HEK293 (cell line): ENCODE data around the gene SMIM29.

Experiments
- CTCF ChIA-PET: fragments of 350-600 bp; formaldehyde crosslinking; extraction: SDS; loops from one replicate; lab custom pipeline; 2021; ENCODE audit warnings: antibody characterized with exemption; lab: Yijun Ruan, JAX
- POLR2A ChIA-PET: fragments of 300-600 bp; formaldehyde crosslinking; extraction: SDS; loops from one replicate; lab custom pipeline; 2020; ENCODE audit warnings: antibody characterized with exemption, inconsistent platforms; lab: Yijun Ruan, JAX
- H3K27ac ChIP-seq: fragments of 200-500 bp; sonication (Bioruptor generic); 2 replicates; pipeline ENCODE4 v1.5.1; 2014; ENCODE audit warnings: low read depth, low read length, control low read depth, inconsistent platforms; ENCODE audit errors: extremely low read depth
- H3K36me3 ChIP-seq, 2 experiments: fragments of 200-500 bp in 1 of 2; sonication (Bioruptor generic) in 1 of 2; 1 replicate in 1 of 2; 2 replicates in 1 of 2; pipeline ENCODE4 v1.5.1; 2014 to 2017; ENCODE audit warnings: inconsistent platforms in 2 of 2, low read length in 2 of 2; ENCODE audit not compliant: control insufficient read depth in 2 of 2, insufficient read depth in 1 of 2
- H3K4me1 ChIP-seq: fragments of 200-500 bp; sonication (Bioruptor generic); 2 replicates; pipeline ENCODE4 v1.5.1; 2014; ENCODE audit warnings: mild to moderate bottlenecking, low read length, inconsistent platforms; ENCODE audit not compliant: control insufficient read depth, insufficient read depth
- H3K4me3 ChIP-seq: 2 replicates; pipeline ENCODE4 v1.5.1; 2011; ENCODE audit warnings: low read depth, mild to moderate bottlenecking, control low read depth, low read length, moderate library complexity
- H3K9me3 ChIP-seq: fragments of 200-500 bp; sonication (Bioruptor generic); 2 replicates; pipeline ENCODE4 v1.5.1; 2014; ENCODE audit warnings: low read depth, low read length, inconsistent platforms; ENCODE audit not compliant: control insufficient read depth, insufficient read depth
- GFI1B ChIP-seq: fragments of 450-650 bp; formaldehyde crosslinking; IDR thresholded peaks from 2 replicates; pipeline ENCODE4 v1.5.1; 2016; ENCODE audit warnings: missing biosample characterization, missing genetic modification characterization
- HOXA7 ChIP-seq: sonication (generic); formaldehyde crosslinking; IDR thresholded peaks from 2 replicates; pipeline ENCODE4 v1.8.1; 2022; ENCODE audit warnings: missing genetic modification reagents, borderline replicate concordance
- SCRT2 ChIP-seq: fragments of 450-650 bp; formaldehyde crosslinking; IDR thresholded peaks from 2 replicates; pipeline ENCODE4 v1.5.1; 2016; ENCODE audit warnings: missing biosample characterization, missing genetic modification characterization
- SP3 ChIP-seq: fragments of 450-650 bp; formaldehyde crosslinking; IDR thresholded peaks from 2 replicates; pipeline ENCODE4 v1.5.1; 2016; ENCODE audit warnings: missing biosample characterization, missing genetic modification characterization
- ZBTB21 ChIP-seq: fragments of 450-650 bp; formaldehyde crosslinking; IDR thresholded peaks from 2 replicates; pipeline ENCODE4 v1.5.1; 2017; ENCODE audit warnings: missing biosample characterization, missing genetic modification characterization
- ZBTB48 ChIP-seq: fragments of 450-650 bp; formaldehyde crosslinking; IDR thresholded peaks from 2 replicates; pipeline ENCODE4 v1.5.1; 2016; ENCODE audit warnings: missing biosample characterization, missing genetic modification characterization
- ZNF16 ChIP-seq: fragments of 450-650 bp; formaldehyde crosslinking; IDR thresholded peaks from 2 replicates; pipeline ENCODE4 v1.5.1; 2016; ENCODE audit warnings: low read depth, missing biosample characterization, missing genetic modification characterization
- ZNF169 ChIP-seq: fragments of 450-650 bp; formaldehyde crosslinking; IDR thresholded peaks from 2 replicates; pipeline ENCODE4 v1.5.1; 2016; ENCODE audit warnings: missing biosample characterization, missing genetic modification characterization
- ZNF211 ChIP-seq: fragments of 450-650 bp; formaldehyde crosslinking; IDR thresholded peaks from 2 replicates; pipeline ENCODE4 v1.5.1; 2016; ENCODE audit warnings: low read depth, missing biosample characterization, missing genetic modification characterization
- ZNF221 ChIP-seq: fragments of 450-650 bp; formaldehyde crosslinking; IDR thresholded peaks from 2 replicates; pipeline ENCODE4 v1.5.1; 2017; ENCODE audit warnings: missing biosample characterization, missing genetic modification characterization, borderline replicate concordance
- ZNF266 ChIP-seq: fragments of 450-650 bp; formaldehyde crosslinking; IDR thresholded peaks from 2 replicates; pipeline ENCODE4 v1.5.1; 2016; ENCODE audit warnings: missing biosample characterization, missing genetic modification characterization, low read depth
- ZNF335 ChIP-seq: fragments of 450-650 bp; formaldehyde crosslinking; conservative IDR thresholded peaks from 2 replicates; pipeline ENCODE4 v1.5.1; 2016; ENCODE audit warnings: missing biosample characterization, missing genetic modification characterization
- ZNF350 ChIP-seq: fragments of 450-650 bp; formaldehyde crosslinking; IDR thresholded peaks from 2 replicates; pipeline ENCODE4 v1.5.0; 2017; ENCODE audit warnings: missing biosample characterization, mild to moderate bottlenecking, missing genetic modification characterization
- ZNF521 ChIP-seq: fragments of 450-650 bp; formaldehyde crosslinking; IDR thresholded peaks from 2 replicates; pipeline ENCODE4 v1.5.1; 2017; ENCODE audit warnings: missing biosample characterization, mild to moderate bottlenecking, missing genetic modification characterization
- ZNF623 ChIP-seq: fragments of 450-650 bp; formaldehyde crosslinking; IDR thresholded peaks from 2 replicates; pipeline ENCODE4 v1.5.1; 2016; ENCODE audit warnings: missing biosample characterization, missing genetic modification characterization
- ZNF629 ChIP-seq: fragments of 450-650 bp; formaldehyde crosslinking; IDR thresholded peaks from 2 replicates; pipeline ENCODE4 v1.5.1; 2017; ENCODE audit warnings: missing biosample characterization, missing genetic modification characterization
- ZNF76 ChIP-seq: fragments of 450-650 bp; formaldehyde crosslinking; IDR thresholded peaks from 2 replicates; pipeline ENCODE4; 2016; ENCODE audit warnings: low read depth, missing biosample characterization, missing genetic modification characterization, borderline replicate concordance
- ZNF837 ChIP-seq: fragments of 450-650 bp; formaldehyde crosslinking; IDR thresholded peaks from 2 replicates; pipeline ENCODE4 v1.5.1; 2016; ENCODE audit warnings: missing biosample characterization, missing genetic modification characterization
- TF ChIP-seq, protein P1 (sequence below): fragments of 450-650 bp; formaldehyde crosslinking; IDR thresholded peaks from 2 replicates; pipeline ENCODE4 v1.5.1; 2016; ENCODE audit warnings: missing biosample characterization, missing genetic modification characterization
- TF ChIP-seq, protein P2 (sequence below): fragments of 450-650 bp; formaldehyde crosslinking; IDR thresholded peaks from 2 replicates; pipeline ENCODE4 v1.5.1; 2016; ENCODE audit warnings: missing biosample characterization, missing genetic modification characterization
- TF ChIP-seq, protein P3 (sequence below): fragments of 450-650 bp; formaldehyde crosslinking; IDR thresholded peaks from 2 replicates; pipeline ENCODE4 v1.5.1; 2016; ENCODE audit warnings: missing biosample characterization, missing genetic modification characterization, borderline replicate concordance

SMIM29 gene

DNA sequence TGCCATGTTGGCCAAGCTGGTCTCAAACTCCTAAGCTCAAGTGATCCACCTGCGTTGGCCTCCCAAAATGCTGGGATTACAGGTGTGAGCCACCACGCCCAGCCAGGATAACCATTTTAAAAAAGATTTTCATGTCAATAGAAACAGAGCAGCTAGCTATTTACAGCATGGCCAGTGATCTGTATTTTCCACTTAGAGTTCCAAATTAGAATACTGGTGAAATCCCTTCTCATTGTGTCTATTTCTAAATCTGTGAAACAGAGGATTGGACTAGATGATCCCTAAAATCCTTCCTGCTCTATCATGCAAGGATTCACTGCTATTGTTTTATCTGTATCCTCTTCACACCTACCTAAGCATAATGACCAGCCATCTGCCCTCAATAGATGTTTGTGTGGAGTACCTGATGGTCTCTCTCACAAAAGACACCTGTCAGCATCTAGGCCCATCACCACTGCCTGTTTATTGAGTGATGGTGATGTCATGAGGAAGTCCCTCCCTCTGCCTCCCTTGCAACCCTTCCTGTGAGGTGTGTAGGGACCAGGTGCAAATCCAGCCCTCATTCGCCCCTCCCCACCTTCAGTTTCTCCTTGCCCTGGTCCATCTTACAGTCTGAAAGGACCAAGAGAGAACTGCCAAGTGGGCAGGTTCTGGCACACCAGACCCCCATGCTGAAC is 26.5 kb upstream of the SMIM29 start:
- CTCF ChIA-PET = interaction anchor here (0.6 to 0.8 kb wide), 3 partner anchors 37 to 189 kb away, joined by 3 read pairs; no protein-coding TSS in a partner anchor
- Histone ChIP-seq H3K27ac (no peak overlapping the region), H3K9me3 (no peaks in the 10 kb centered on the region), H3K4me3 (no peak overlapping the region), H3K36me3 (peaks cover 0 to 4% of the 10 kb centered on the region in 2 experiments; a peak in 1 of 3 replicates), H3K4me1 (no peaks in the 10 kb centered on the region)
- POLR2A ChIA-PET = interaction anchor here (0.7 kb wide), 1 partner anchor 16 kb away, joined by 4 read pairs; no protein-coding TSS in a partner anchor
- TF ChIP-seq ZNF266 (tag by site-specific recombination) (no peak), ZNF76 (tag by site-specific recombination) (no peak), ZNF16 (tag by site-specific recombination) (no peak), SCRT2 (0 out of 2 replicates have a peak, but pooled peaks have one; percentile 22), ZNF169 (tag by site-specific recombination) (no peak), ZBTB48 (tag by site-specific recombination) (0 out of 2 replicates have a peak, but pooled peaks have one; percentile 39), ZNF335 (no peak)

DNA sequence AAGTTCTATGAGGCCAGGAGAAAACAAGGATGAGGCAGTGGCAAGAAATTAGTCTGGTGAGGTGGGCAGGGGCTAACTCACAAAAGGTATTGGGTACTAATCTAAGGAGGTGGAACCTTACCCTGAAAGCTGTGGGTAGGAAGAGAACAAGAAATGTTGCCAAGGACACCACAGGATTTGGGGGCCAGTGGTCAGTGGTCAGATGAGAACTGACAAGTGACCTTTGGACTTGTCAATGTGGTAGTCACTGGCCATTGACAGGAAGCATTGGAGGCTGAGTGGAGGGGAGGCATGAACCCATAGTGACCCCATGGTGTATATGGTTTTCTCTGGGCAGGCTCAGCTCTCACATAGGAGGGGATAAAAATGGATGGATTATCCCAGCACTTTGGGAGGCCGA is 25.3 kb upstream of the SMIM29 start:
- POLR2A ChIA-PET = no interaction called here
- Histone ChIP-seq H3K9me3 (no peaks in the 10 kb centered on the region), H3K36me3 (no peaks in the 10 kb centered on the region), H3K4me1 (no peaks in the 10 kb centered on the region), H3K4me3 (no peak overlapping the region), H3K27ac (no peak overlapping the region)
- TF ChIP-seq, protein P1, sequence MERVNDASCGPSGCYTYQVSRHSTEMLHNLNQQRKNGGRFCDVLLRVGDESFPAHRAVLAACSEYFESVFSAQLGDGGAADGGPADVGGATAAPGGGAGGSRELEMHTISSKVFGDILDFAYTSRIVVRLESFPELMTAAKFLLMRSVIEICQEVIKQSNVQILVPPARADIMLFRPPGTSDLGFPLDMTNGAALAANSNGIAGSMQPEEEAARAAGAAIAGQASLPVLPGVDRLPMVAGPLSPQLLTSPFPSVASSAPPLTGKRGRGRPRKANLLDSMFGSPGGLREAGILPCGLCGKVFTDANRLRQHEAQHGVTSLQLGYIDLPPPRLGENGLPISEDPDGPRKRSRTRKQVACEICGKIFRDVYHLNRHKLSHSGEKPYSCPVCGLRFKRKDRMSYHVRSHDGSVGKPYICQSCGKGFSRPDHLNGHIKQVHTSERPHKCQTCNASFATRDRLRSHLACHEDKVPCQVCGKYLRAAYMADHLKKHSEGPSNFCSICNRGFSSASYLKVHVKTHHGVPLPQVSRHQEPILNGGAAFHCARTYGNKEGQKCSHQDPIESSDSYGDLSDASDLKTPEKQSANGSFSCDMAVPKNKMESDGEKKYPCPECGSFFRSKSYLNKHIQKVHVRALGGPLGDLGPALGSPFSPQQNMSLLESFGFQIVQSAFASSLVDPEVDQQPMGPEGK = no peak
- TF ChIP-seq, protein P2, sequence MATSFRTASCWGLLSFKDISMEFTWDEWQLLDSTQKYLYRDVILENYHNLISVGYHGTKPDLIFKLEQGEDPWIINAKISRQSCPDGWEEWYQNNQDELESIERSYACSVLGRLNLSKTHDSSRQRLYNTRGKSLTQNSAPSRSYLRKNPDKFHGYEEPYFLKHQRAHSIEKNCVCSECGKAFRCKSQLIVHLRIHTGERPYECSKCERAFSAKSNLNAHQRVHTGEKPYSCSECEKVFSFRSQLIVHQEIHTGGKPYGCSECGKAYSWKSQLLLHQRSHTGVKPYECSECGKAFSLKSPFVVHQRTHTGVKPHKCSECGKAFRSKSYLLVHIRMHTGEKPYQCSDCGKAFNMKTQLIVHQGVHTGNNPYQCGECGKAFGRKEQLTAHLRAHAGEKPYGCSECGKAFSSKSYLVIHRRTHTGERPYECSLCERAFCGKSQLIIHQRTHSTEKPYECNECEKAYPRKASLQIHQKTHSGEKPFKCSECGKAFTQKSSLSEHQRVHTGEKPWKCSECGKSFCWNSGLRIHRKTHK (tag by site-specific recombination) = no peak
- no peak for TF ChIP-seq GFI1B (tag by site-specific recombination)
- TF ChIP-seq HOXA7 (CRISPR knock-in tag) = no peak
- TF ChIP-seq ZNF521 (tag by site-specific recombination) = no peak
- TF ChIP-seq ZBTB21 (tag by site-specific recombination) = no peak
- no peak for TF ChIP-seq ZNF837 (tag by site-specific recombination)
- TF ChIP-seq ZNF350 = no peak
- TF ChIP-seq ZNF629 (tag by site-specific recombination) = no peak
- TF ChIP-seq ZNF221 (tag by site-specific recombination) = no peak
- no peak for TF ChIP-seq ZNF211 (tag by site-specific recombination)
- TF ChIP-seq, protein P3, sequence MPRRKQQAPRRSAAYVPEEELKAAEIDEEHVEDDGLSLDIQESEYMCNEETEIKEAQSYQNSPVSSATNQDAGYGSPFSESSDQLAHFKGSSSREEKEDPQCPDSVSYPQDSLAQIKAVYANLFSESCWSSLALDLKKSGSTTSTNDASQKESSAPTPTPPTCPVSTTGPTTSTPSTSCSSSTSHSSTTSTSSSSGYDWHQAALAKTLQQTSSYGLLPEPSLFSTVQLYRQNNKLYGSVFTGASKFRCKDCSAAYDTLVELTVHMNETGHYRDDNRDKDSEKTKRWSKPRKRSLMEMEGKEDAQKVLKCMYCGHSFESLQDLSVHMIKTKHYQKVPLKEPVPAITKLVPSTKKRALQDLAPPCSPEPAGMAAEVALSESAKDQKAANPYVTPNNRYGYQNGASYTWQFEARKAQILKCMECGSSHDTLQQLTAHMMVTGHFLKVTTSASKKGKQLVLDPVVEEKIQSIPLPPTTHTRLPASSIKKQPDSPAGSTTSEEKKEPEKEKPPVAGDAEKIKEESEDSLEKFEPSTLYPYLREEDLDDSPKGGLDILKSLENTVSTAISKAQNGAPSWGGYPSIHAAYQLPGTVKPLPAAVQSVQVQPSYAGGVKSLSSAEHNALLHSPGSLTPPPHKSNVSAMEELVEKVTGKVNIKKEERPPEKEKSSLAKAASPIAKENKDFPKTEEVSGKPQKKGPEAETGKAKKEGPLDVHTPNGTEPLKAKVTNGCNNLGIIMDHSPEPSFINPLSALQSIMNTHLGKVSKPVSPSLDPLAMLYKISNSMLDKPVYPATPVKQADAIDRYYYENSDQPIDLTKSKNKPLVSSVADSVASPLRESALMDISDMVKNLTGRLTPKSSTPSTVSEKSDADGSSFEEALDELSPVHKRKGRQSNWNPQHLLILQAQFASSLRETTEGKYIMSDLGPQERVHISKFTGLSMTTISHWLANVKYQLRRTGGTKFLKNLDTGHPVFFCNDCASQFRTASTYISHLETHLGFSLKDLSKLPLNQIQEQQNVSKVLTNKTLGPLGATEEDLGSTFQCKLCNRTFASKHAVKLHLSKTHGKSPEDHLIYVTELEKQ (tag by site-specific recombination) = no peak
- TF ChIP-seq SP3 (tag by site-specific recombination) = no peak
- TF ChIP-seq ZNF623 (tag by site-specific recombination) = no peak
- CTCF ChIA-PET = no interaction called here
